ENCODE measurements around the gene TBC1D1.

TBC1D1 gene, protein sequence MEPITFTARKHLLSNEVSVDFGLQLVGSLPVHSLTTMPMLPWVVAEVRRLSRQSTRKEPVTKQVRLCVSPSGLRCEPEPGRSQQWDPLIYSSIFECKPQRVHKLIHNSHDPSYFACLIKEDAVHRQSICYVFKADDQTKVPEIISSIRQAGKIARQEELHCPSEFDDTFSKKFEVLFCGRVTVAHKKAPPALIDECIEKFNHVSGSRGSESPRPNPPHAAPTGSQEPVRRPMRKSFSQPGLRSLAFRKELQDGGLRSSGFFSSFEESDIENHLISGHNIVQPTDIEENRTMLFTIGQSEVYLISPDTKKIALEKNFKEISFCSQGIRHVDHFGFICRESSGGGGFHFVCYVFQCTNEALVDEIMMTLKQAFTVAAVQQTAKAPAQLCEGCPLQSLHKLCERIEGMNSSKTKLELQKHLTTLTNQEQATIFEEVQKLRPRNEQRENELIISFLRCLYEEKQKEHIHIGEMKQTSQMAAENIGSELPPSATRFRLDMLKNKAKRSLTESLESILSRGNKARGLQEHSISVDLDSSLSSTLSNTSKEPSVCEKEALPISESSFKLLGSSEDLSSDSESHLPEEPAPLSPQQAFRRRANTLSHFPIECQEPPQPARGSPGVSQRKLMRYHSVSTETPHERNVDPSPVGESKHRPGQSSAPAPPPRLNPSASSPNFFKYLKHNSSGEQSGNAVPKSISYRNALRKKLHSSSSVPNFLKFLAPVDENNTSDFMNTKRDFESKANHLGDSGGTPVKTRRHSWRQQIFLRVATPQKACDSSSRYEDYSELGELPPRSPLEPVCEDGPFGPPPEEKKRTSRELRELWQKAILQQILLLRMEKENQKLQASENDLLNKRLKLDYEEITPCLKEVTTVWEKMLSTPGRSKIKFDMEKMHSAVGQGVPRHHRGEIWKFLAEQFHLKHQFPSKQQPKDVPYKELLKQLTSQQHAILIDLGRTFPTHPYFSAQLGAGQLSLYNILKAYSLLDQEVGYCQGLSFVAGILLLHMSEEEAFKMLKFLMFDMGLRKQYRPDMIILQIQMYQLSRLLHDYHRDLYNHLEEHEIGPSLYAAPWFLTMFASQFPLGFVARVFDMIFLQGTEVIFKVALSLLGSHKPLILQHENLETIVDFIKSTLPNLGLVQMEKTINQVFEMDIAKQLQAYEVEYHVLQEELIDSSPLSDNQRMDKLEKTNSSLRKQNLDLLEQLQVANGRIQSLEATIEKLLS (N-terminal part only)

DNA sequence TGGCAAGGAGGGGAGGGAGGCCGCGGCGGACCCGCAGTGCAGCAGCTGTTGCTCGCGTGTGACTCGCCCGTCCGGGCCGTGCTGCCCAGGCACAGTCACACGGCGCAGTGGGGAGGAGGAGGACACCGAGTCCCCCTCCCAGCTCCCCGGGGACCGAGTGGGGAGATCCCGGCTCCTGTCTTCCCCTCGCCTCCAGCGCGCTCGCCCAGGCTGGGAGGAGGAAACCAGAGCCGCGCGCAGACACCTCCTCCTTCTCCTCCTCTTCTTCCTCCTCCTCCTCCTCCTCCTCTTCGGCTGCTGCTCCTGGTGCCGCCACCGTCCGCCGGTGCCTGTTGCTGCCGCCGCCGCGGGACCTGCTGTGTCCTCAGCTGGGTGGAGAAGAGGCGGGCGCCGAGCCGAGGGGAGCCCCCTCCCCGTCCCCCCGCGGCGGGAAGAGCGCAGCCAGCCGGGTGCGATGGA lies at the start of gene TBC1D1:
TBC1D1 (plus strand) TSS at position 284 of the 459 bp plus-strand sequence. CDS start 11,012 bp downstream, outside the sequence.
- Mint-ChIP-seq H3K27ac (peak within 1 kb of the TSS; percentile 95), H3K4me3 (peak within 1 kb of the TSS; percentile 85), H3K36me3 (ENCODE audit: low read depth) (no peaks in the 10 kb centered on the region), H3K4me1 (peaks cover 53% of the 10 kb centered on the region), H3K27me3 (peaks cover 2% of the 10 kb centered on the region), H3K9me3 (no peaks in the 10 kb centered on the region)
- peak; percentile 15 for ATAC-seq
- peak; percentile 58 for DNase-seq

DNA sequence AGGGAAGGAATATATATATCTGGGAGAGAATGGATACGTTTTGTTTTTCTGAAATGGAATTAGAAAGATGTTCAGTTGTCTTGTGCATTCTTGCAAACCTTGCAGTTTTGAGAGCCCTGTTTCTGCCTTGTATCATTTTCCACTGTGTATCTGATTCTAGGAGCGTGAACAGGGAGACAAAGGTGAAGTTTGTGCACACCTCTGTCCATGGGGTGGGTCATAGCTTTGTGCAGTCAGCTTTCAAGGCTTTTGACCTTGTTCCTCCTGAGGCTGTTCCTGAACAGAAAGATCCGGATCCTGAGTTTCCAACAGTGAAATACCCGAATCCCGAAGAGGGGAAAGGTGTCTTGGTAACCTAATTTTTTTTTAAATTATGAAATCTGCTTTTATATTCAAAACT lies 46.7 kb upstream of the TBC1D1 start:
- Mint-ChIP-seq H3K36me3 (ENCODE audit: low read depth) (peaks cover 63% of the 10 kb centered on the region), H3K27me3 (no peaks in the 10 kb centered on the region), H3K27ac (no peak overlapping the region), H3K4me3 (no peak overlapping the region), H3K4me1 (no peaks in the 10 kb centered on the region), H3K9me3 (no peaks in the 10 kb centered on the region)
- DNase-seq (no peak), ATAC-seq (no peak)

DNA sequence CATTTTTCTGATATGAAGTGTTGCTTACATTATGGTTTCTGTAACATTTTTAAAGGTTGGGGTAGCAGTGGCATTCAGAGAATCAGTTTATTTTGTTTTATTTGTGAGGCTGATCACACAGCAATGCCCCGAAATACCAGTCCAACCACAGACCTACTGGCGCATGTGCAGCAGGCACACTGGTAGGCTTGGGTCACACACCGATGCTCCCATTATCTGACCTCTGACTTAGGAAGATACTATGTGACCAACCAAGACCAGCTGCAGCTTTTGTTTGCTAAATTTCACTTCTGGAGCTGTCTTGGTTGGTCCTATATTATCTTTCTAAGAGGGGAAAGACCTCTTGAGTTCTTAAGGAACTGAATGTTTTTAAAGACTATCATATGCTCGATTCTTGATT lies 45.7 kb upstream of the TBC1D1 start:
- Mint-ChIP-seq H3K27me3 (no peaks in the 10 kb centered on the region), H3K9me3 (no peaks in the 10 kb centered on the region), H3K4me1 (no peaks in the 10 kb centered on the region), H3K36me3 (ENCODE audit: low read depth) (peaks cover 63% of the 10 kb centered on the region), H3K27ac (no peak overlapping the region), H3K4me3 (no peak overlapping the region)
- no peak for ATAC-seq
- DNase-seq, result no peak

DNA sequence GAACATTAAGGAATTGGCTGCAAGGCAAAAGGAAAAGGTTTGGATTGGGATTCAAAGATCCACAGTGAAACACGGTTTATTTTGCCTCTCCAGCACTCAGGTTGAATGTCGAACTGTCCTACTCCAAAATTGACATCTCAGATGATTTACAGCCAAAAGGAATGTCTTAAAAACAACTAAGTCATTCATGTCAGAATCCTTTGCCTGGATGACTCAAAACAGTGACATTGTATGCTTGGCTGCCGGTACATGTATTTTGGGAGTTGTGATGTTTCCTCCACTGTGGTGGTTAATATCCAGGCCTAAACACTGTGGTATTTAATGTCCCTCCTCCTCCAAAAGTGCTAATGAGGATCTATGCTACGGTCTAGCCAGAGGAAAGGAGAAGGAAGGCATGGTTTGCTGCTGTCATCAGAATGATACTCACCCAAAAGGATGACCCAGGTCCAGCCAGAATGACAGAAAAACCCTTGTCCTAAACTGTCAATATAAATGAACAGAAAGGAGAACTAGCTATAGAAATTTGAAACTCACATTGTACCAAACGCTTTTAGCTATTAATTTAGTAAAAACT lies 43.5 kb upstream of the TBC1D1 start:
- Mint-ChIP-seq H3K36me3 (ENCODE audit: low read depth) (peaks cover 58% of the 10 kb centered on the region), H3K27me3 (no peaks in the 10 kb centered on the region), H3K9me3 (no peaks in the 10 kb centered on the region), H3K4me1 (no peaks in the 10 kb centered on the region), H3K27ac (no peak overlapping the region), H3K4me3 (no peak overlapping the region)
- ATAC-seq (no peak), DNase-seq (no peak)

DNA sequence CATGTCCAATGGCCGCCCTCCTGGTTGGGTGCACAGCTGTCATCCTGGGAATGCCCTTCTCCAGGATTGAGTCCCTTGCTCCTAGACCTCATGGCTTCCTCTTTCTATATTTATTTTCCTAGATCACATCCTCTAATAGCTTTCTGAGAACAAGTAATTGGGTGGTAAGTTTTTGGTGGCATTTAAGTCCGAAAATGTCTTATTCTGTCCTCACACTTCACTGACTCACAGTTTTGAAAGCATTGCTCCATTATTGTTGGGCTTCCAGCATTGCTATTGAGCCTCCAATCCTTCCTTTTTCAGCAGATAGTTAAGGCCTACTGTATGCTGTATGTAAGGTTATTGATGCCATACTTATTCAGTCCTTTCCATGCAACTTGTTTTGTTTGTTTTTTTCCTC lies 38.5 kb upstream of the TBC1D1 start:
- H3K27ac Mint-ChIP-seq, result no peak overlapping the region

DNA sequence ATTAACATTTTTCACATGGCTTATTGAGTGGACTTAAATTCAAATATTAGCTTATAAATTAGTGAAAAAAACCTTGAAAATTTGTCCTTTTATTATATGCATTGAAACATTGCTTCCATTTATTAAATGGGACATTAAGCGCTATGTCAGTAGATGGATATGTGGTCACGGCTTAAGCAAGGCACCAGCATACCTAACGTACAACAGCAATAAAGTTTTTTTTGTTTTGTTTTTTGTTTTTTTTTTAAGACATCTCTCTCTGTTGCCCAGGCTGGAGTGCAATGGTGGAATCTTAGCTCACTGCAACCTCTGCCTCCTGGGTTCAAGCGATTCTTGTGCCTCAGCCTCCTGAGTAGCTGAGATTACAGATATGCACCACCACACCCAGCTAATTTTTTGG lies 32.8 kb upstream of the TBC1D1 start:
- peaks cover 42% of the 10 kb centered on the region for H3K36me3 Mint-ChIP-seq (ENCODE audit: low read depth)
- DNase-seq, result no peak
- no peaks in the 10 kb centered on the region for H3K4me1 Mint-ChIP-seq
- H3K27ac Mint-ChIP-seq, result no peak overlapping the region
- H3K9me3 Mint-ChIP-seq, result no peaks in the 10 kb centered on the region
- H3K4me3 Mint-ChIP-seq, result no peak overlapping the region
- no peak for ATAC-seq
- H3K27me3 Mint-ChIP-seq, result no peaks in the 10 kb centered on the region

More for the DNA sequence above, 38.5 kb upstream of the TBC1D1 start:
- H3K27me3 Mint-ChIP-seq, result no peaks in the 10 kb centered on the region
- no peak for DNase-seq
- no peak overlapping the region for H3K4me3 Mint-ChIP-seq
- H3K4me1 Mint-ChIP-seq, result no peaks in the 10 kb centered on the region
- H3K36me3 Mint-ChIP-seq (ENCODE audit: low read depth), result peaks cover 47% of the 10 kb centered on the region
- H3K9me3 Mint-ChIP-seq, result no peaks in the 10 kb centered on the region
- ATAC-seq, result no peak

DNA sequence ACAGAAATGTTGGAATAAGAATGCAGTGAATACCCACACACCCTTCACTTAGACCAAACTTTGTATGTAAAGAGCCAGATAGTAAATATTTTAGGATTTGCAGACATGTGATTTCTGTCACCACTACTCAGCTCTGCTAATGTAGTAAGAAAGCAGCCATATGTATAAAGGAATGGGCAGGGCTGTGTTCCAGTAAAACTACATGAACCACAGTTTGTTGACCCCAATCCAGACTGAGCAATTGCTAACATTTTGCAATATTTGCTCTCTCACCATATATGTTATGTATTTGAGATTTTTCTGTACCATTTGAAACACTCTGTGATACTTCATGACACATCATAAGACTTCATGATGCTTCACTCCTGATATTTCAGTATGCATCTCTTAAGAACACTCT lies 32.0 kb upstream of the TBC1D1 start:
- H3K27ac Mint-ChIP-seq, result no peak overlapping the region
- H3K27me3 Mint-ChIP-seq, result no peaks in the 10 kb centered on the region
- H3K9me3 Mint-ChIP-seq, result no peaks in the 10 kb centered on the region
- peaks cover 40% of the 10 kb centered on the region for H3K36me3 Mint-ChIP-seq (ENCODE audit: low read depth)
- no peak for DNase-seq
- ATAC-seq, result no peak
- H3K4me1 Mint-ChIP-seq, result no peaks in the 10 kb centered on the region
- H3K4me3 Mint-ChIP-seq, result no peak overlapping the region

DNA sequence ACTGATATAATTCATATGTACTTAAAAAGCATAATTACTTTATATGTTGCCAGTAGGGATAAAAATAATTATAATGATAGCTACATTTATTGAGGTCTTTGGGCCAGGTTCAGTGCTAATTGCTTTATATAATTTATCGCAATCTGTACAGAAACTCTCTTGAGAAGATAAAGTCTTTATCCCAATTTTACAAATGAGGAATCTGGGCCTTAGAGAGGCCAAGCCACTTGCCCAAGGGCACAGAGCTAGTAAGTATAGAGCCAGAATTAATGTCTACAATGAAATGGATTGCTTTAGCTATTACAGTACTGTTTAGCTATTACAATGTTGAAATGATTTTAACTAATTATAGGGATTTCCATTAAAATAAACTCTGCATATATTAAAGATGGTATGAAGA lies 30.6 kb upstream of the TBC1D1 start:
- no peak overlapping the region for H3K27ac Mint-ChIP-seq
- peaks cover 2% of the 10 kb centered on the region for H3K4me1 Mint-ChIP-seq
- no peaks in the 10 kb centered on the region for H3K27me3 Mint-ChIP-seq
- no peak for ATAC-seq
- H3K4me3 Mint-ChIP-seq, result no peak overlapping the region
- no peak for DNase-seq
- no peaks in the 10 kb centered on the region for H3K9me3 Mint-ChIP-seq
- H3K36me3 Mint-ChIP-seq (ENCODE audit: low read depth), result peaks cover 36% of the 10 kb centered on the region

DNA sequence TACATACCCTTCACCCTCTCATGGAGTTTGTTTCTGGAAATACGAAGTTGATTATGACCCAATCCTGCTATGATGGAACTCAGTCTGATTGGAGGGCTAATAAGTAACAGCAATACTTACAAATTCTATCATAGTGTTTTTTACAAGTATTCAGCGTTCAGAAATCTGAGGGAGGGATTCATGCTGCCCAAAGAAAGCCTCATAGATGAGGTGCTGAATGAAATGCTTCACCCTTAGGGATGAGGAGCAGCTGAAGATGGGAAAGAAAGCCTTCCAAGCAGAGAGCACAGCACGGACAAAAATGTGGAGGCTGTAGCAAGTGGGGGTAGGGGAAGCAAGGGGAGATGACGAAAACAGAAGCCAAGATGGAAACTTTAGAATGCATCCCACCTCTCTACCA lies 27.9 kb upstream of the TBC1D1 start:
- H3K27ac Mint-ChIP-seq, result no peak overlapping the region
- no peak overlapping the region for H3K4me3 Mint-ChIP-seq
- no peaks in the 10 kb centered on the region for H3K9me3 Mint-ChIP-seq
- DNase-seq (no peak), ATAC-seq (no peak)
- H3K27me3 Mint-ChIP-seq, result no peaks in the 10 kb centered on the region
- peaks cover 2% of the 10 kb centered on the region for H3K4me1 Mint-ChIP-seq
- peaks cover 45% of the 10 kb centered on the region for H3K36me3 Mint-ChIP-seq (ENCODE audit: low read depth)

DNA sequence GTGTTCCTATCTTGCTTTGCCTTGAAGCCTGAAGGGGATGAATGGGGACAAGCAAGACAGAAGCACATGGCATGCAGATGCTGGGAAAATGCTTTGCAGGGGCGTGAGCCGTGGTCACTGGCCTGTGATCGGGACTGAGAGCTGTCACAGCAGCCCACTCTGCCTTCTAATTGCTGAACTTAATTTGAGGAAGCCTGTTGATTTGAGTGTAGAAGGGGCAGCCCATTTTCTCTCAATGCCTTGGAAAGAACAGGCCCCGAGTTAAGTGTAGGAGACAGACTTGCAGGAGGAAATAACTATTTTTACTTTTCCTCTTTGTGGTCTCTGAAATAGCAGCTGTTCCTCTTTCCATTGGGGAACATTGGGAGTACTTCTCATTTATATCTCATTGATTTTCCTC lies 26.1 kb upstream of the TBC1D1 start:
- peaks cover 39% of the 10 kb centered on the region for H3K36me3 Mint-ChIP-seq (ENCODE audit: low read depth)
- H3K9me3 Mint-ChIP-seq, result no peaks in the 10 kb centered on the region
- no peaks in the 10 kb centered on the region for H3K27me3 Mint-ChIP-seq
- H3K4me1 Mint-ChIP-seq, result peaks cover 2% of the 10 kb centered on the region
- DNase-seq, result no peak
- no peak overlapping the region for H3K4me3 Mint-ChIP-seq
- no peak for ATAC-seq
- H3K27ac Mint-ChIP-seq, result no peak overlapping the region

DNA sequence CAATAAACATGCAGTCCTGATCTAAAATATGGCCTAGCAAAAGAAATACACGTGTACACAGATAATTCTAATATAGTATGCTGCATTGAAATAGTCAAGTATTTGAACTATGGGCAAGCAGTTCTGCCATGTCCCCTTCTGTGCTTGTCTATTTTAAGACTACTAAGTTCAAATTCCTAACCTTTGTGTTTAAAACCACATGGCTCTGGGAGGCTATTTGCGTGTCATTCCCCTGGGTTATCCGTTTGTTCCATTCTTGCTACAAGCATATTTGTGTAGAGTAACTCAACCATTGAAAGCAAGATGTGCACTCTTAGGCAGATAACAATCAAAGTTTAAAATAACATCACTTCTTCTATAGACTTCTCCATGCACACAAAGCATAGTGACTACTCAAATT lies 25.4 kb upstream of the TBC1D1 start:
- DNase-seq (no peak), ATAC-seq (no peak)
- Mint-ChIP-seq H3K9me3 (no peaks in the 10 kb centered on the region), H3K27me3 (no peaks in the 10 kb centered on the region), H3K27ac (no peak overlapping the region), H3K36me3 (ENCODE audit: low read depth) (peaks cover 39% of the 10 kb centered on the region), H3K4me1 (peaks cover 2% of the 10 kb centered on the region), H3K4me3 (no peak overlapping the region)

DNA sequence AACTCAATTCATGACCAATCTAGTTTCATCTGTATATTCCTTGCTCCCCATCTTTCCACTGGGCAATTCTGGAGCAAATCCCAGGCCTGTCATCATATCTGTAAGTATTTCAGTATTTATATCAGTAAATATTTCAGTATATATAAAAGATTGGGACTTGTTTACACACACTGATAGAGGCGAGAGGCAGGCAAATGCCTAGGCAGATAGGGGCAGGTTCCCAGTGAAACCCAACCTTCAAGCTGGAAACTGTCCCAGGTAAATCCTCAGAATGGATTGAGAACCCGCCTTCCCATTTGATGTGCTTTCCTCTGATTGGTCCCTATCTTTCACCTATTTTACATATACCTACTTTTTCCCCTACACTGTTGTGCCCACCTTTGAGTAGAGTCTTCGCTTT lies 23.8 kb upstream of the TBC1D1 start:
- ATAC-seq (no peak), DNase-seq (no peak)
- no peak overlapping the region for H3K27ac Mint-ChIP-seq
- H3K36me3 Mint-ChIP-seq (ENCODE audit: low read depth), result peaks cover 36% of the 10 kb centered on the region
- no peaks in the 10 kb centered on the region for H3K9me3 Mint-ChIP-seq
- H3K27me3 Mint-ChIP-seq, result no peaks in the 10 kb centered on the region
- H3K4me1 Mint-ChIP-seq, result peaks cover 6% of the 10 kb centered on the region
- no peak overlapping the region for H3K4me3 Mint-ChIP-seq

DNA sequence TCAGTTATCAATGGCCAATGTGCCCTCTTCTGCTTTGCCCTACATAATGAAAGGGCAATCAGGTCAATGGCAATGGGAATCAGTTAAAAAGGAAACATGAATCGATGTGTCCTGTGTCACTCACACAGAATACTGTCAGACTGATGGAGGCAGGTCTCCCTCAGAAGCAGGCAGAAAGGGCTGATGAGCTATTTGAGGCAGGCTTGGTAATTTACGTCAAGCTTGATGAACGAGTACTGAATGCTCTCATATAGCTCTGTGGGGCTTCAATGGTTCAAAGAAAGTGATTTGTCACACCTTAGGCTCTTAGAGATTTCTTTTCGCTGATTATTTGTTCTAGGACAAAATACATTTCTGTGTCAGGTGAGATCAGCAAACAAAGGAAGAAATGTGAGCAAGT lies 22.6 kb upstream of the TBC1D1 start:
- no peaks in the 10 kb centered on the region for H3K9me3 Mint-ChIP-seq
- peaks cover 17% of the 10 kb centered on the region for H3K4me1 Mint-ChIP-seq
- H3K27me3 Mint-ChIP-seq, result no peaks in the 10 kb centered on the region
- DNase-seq (no peak), ATAC-seq (no peak)
- no peak overlapping the region for H3K4me3 Mint-ChIP-seq
- no peak overlapping the region for H3K27ac Mint-ChIP-seq
- peaks cover 32% of the 10 kb centered on the region for H3K36me3 Mint-ChIP-seq (ENCODE audit: low read depth)

DNA sequence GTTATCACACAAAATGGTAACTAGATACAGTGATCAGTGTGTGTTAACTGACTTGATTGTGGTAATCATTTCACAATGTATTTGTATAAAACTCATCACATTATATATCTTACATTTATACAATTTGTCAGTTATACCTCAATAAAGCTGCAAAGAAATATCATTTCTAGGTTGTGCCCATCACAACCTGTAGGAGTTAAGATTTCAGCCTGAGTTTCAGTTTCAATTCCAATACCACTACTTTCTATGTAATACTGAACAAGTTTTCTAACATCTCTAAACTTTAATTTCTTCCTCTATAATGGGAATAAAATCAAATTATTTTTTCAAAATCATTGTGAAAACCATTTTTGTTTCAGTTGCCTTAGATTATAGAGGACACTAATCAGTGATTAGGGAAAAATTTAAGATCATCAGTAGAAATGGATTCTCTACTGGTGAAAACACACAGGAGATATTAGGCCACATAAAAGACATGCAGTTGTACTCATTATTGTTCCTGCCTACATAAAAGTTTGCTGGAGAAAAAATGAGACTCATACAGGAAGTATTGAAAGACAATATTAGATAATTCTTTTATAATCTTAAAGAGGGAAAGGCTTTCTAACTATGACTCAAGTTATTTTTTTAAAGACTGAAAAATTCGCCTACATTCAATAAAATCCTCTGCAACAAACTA lies 18.4 kb upstream of the TBC1D1 start:
- Mint-ChIP-seq H3K36me3 (ENCODE audit: low read depth) (peaks cover 16% of the 10 kb centered on the region), H3K9me3 (no peaks in the 10 kb centered on the region), H3K27me3 (no peaks in the 10 kb centered on the region), H3K4me3 (no peak overlapping the region), H3K27ac (no peak overlapping the region), H3K4me1 (peaks cover 20% of the 10 kb centered on the region)
- no peak for DNase-seq
- peak; percentile 49 for ATAC-seq

All from activated naive CD8-positive, alpha-beta T cell treated with anti-CD3 and anti-CD28 coated beads, Interleukin-2, amount 50 U/mL, for 24 hours (primary cell).